HG03520 (cell line): ENCODE measurements around the gene ZNF714.
"Not testable (repeated sequence)": the region's sequence is repeated elsewhere in the genome, so short reads cannot be mapped to it uniquely, and the experiment has no call there.

Experiments used
- ATAC-seq: cut with Tn5 transposase; IDR thresholded peaks from one replicate; pipeline ENCODE4 v1.9.1; 2021; ENCODE audit warnings: mild to moderate bottlenecking, moderate library complexity; ENCODE audit not compliant: unreplicated experiment

The ZNF714 gene

DNA sequence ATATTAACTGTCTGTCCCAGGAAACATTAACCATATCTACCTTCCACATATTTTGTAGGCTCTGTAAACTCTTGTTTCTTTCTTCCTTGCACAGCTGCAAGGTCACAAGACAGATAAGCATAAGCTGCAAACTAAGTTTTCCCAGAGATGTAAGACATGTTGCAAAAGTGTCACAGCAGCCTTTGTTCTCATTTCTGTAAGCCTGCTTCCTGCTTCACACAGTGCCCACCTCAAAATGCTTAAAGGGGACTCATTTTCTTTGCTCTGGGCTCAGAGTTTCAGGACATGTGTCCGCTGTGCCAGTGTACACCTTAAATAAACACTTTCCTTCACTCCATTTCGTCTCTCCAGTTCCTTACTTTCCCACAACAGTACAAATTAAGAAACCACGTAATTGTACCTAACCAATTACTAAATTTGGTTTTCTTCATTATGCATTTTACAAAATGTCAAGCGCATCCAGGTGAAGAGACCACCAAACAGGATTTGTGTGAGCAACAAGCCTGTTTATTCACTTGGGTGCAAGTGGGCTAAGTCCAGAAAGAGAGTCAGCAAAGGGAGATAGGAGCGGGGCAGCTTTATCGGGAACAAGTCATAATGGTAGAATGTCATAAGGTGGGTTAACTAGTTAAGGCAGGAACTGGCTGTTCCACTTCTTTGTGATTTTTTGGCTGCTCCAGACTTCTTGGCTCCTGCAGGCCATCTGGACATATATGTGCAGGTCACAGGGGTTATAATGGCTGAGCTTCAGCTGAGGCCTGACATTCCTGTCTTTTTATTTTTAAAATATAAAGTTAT, 47.1 kb downstream of the ZNF714 start:
- ATAC-seq, result no peak

DNA sequence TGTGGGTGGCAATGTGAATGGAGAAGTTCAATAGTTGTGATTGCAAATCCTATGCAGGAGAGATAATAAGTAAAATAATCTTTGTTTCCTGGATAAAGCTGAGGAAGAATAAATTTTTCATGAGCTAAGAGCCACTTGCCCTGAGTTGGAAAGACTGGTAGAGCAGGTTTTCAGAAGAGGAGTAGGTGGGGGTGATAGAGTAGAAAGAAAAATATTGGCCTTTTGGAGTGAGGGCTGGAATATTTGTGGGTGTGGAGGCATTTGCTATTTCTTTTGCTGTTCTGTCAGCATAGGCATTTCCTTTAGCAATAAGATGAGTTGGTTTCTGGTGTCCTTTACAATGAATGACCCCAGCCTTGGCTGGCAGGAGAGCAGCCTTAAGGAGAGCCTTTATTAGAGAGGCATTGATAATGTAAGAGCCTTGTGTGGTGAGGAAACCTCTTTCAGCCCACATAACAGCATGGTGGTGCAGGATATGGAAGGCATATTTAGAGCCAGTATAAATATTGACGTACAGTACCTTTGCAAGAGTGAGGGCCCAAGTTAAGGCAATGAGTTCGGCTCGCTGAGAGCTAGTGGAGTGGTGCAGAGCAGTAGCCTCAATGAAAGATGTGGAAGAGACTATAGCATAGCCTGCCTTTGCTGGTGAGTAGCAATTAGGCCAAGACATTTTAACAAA, 48.2 kb downstream of the ZNF714 start:
- ATAC-seq, result no peak

DNA sequence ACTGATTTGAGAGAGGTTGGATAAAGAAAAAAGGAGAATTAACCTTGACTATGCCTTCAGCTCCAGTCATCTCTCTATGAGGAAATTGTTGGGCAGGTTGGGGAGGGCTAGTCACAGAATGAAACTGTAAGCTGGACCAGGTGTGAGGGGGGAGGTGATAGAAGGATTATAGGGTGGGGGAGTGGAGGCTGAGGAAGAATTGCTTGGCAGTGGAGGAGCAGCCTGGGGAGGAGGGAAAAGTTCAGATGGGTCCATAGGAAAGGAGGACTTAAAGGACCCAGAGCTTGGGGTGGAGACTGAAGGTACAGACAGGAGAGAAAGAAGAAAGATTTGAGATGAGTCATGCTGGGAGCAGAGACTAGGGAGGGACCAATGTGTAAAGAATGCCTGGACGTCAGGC, 51.6 kb downstream of the ZNF714 start:
- no peak for ATAC-seq

DNA sequence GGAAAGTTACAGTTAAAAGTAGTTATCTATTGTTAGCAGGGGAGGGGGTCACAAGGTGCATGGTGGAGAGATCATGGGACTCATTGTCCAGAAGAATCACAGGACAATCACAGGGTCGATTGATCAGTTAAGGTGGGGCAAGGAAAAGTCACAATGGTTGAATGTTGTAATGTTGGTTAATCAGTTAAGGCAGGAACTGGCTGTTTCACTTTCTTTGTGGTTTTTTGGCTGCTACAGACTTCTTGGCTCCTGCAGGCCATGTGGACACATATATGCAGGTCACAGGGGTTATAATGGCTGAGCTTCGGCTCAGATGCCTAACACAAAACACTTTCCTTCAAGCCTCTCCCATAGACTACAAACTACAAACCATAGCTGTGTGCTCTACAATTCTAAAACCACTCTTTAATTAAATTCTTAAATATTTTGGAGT, 52.9 kb downstream of the ZNF714 start:
- no peak for ATAC-seq

DNA sequence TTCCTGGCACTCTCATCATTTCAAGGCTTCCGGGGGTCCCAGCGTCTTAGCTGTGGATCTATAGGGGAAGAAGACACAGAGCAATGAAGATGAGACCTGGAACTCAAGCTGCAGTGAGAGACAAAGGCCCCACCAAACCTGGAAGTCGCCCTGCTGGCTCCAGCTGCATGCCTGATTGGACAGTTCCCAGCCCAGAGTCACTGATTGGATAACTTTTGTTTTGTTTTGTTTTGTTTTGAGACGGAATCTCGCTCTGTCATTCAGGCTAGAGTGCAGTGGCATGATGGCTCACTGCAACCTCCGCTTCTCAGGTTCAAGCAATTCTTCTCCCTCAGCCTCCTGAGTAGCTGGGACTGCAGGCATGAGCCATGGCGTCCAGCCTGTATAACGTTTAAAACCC, 53.4 kb downstream of the ZNF714 start:
- ATAC-seq, result no peak

DNA sequence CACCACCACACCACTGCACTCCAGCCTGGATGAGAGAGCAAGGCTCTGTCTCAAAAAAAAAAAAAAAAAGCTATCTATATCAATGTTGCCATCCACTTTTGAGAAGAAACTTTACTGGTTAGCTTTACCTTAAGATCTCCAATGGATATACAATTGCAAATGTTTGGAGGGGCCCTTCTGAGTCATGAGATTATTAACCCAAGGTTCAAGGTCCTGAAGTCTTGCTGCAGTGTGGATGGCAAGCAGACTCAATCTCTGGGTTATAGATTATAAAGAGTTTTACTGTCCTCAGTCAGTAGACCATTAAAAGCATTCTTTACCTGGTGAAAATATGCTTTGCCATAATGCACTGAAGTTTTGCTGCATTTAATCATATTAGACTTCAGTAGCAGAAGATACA, 56.1 kb downstream of the ZNF714 start:
- ATAC-seq, result no peak

DNA sequence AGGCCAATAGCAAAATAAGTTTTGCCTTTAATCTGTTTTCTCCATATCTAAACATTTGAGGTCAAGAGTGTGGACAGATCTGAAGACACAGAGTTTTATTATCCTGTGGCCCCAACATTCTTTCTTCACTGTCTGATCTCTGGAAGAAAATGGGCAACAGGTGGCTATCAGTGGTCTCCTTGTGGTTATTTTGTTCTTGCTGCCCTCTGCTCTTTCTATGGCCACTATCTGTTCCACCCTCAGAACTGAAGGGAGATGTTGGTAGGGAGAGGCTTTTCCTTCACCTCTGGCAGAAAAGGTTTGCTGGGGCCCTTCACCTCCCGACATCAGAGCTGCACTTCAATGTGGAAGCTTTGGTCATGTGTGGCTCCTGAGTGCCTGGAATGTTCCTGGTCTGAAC, 59.0 kb downstream of the ZNF714 start:
- ATAC-seq, result not testable (repeated sequence)

DNA sequence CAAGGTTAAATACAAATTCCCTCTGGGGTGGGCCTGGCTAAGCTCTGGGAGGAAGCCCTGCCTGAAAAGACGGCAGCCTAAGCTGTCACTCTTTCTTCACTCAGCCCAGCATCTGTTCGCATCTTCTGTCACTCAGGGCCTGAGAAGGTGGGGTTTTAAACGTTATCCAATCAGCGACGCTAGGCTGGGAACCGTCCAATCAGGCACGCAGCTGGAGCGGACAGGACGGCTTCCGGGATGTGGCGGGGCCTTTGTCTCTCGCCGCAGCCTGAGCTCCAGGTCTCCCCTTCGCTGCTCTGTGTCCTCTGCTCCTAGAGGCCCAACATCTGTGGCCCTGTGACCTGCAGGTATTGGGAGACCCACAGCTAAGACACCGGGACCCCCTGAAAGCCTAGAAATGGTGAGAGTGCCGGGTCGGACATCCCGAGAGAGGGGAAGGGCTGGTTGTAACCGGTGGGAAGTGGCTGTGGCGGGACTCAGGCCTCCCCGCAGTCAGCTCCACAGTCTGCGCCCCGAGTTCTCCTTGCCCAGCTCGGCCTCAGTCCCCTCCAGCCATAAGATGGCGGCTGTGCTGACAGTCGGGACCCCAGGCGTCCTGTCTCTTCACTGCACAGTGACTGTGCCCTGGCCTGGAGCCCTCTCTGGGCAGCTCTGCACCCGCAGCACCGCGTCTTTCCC, 59.9 kb downstream of the ZNF714 start, which contains the start of gene ZNF431:
ZNF431 (plus strand) TSS at position 254 of the 678 bp plus-strand sequence; CDS start at position 398, 144 bp downstream.
- peak; percentile 98 for ATAC-seq

DNA sequence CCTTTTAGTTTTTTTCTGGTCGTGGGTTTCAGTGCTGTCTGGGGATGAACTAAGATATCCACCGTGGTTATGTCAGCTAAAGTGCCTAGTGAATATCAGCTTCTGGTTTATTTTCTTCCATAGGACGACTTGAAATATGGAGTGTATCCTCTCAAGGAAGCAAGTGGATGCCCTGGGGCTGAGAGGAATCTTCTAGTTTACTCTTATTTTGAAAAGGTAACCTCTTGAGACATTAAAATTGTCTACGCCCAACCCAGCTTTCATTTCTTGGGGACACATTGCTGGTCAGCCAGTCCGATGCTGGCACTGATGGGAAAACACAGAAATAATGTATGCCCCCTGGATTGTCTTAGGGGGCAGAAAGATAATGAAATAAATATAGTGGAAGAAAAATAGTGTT, 61.4 kb downstream of the ZNF714 start:
- ATAC-seq, result no peak

DNA sequence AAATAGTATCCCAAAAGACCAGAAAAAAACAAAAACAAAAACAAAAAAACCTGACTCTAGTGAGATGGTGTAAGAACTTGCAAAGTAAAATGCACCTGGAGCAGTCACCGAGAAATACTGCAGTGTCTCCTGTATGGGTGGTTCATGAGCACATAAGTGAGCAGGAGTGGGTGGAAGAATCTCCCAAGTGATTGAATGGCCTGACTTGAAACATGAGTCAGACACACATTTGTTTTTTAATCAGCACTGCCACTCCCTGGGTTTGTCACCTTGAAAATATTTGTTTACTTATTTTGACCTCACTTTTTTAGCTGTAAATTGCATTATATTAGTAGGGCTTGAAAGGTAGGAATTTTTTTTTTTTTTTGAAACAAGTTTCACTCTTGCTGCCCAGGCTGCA, 61.9 kb downstream of the ZNF714 start:
- no peak for ATAC-seq

DNA sequence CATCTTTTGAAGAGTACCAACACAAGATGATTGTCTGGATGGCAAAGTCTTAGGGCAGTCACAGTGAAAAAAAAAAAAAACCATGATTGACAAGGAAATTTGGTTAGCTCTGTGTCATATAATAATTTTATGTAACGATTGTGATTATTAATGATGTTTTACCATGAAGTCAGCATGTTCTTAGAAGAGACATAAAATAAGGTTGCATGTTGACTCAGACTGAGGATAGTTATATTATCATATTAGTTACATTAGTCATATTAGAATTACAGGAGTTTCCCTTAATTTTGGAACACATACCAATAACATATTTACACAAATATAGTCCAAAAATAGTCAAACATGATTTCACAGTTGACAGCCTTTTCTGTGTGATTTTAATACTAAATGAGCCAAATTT, 65.5 kb downstream of the ZNF714 start:
- no peak for ATAC-seq

DNA sequence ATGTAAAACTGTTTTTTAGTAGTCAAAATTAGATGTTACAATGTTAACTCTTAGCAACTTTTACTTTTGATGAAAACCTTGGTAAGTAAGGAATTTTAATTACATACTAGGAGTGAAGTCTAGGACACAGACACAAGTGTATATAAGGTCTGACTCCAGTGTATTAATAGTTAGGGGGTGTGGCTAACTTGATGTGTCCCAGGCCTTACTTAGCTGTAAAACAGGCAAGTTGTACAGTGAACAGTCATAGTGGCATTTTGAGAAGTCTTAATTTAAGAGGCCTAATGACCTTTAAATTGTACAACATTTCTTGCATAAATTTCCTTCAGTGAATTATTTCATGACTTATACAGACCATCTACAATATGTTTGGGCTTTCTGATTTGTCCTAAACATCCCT, 66.7 kb downstream of the ZNF714 start:
- no peak for ATAC-seq

DNA sequence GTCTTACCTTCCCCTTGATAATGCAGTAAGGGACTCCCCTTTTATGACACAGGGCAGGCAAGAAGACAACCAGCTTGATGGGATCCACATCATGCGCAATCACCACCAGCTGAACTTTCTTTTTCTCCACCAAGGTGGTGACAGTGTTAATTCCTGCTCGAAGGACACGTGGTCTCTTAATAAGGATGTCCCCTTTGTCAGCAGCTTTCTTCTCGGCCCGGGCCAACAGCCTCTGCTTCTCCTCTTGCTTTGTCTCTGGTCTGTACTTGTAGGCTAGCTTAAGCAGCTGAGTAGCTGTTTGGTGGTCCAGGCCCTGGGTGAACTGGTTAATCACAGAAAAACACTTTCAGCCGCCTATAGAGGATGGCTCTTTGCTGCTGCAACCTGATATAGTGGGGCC, 67.9 kb downstream of the ZNF714 start:
- ATAC-seq, result no peak

DNA sequence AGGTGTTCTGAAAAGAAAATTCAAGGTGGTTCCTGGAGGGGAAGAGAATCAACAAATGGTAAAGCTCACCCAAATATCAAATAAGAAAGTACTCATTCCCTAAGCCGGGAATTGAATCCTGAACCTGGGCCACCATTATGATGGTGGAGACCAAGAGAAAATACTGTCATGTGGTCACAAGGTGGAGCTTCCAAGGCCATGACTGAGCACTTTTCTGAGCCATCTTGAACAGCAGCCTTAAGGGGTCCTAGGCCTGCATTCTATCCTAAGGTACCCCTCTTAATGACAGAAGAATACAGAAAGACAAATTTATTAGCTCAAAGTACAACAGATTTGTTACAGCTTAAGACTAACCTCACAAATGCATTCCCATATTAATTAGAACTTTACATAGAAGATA, 69.5 kb downstream of the ZNF714 start:
- ATAC-seq, result no peak

DNA sequence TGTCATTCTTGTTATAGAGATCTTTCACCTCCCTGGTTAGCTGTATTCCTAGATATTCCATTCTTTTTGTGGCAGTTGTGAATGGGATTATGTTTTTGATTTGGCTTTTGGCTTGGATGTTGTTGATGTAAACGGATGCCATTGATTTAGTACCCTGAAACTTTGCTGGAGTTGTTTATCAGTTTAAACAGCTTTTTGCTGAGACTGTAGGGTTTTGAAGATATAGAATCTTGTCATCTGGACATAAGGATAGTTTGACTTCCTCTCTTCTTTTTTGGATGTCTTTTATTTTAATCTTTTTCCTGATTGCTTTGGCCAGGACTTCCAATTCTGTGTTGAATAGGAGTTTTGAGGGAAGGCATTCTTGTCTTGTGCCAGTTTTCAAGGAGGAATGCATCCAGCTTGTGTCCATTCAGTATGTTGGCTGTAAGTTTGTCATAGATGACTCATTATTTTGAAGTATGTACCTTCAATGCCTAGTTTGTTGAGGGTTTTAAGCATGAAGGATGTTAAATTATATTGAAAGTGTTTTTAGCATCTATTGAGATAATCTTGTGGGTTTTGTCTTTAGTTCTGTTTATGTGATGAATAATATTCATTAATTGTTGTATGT, 76.6 kb downstream of the ZNF714 start:
- no peak for ATAC-seq

DNA sequence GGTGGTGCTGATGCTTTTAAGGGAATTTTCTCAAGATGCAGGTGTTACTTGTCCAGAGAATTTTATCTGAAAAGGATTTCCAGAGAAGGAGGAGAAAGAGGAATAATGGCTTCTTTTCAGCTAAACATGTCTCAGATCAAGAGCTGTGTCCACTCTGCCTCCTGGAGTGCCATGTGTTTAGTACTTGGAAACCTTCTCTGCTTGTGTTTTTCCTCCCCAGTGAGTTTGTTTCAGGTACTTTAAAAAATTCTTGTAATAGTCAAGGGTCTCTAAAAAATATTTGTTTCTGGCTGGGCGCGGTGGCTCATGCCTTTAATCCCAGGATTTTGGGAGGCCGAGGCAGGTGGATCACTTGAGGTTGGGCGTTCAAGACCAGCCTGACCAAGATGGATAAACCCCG, 82.5 kb downstream of the ZNF714 start:
- no peak for ATAC-seq

DNA sequence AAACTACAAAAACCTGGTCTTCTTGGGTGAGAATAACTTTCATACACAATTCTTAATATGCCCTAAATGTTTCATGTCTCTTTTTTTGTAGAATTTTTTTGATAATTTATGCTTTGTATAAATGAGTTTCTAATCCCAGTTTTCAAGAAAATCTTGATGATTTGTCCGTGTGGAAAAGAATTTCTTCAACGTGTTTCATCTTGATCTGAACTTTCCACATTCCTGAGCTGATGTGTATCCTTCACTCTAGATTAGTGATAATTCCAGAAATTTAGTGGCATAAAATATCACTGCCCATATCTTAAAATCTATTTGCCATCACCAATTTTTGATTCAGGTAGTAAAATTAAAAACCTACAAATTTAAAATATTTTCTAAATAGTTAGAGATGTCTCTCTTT, 84.4 kb downstream of the ZNF714 start:
- no peak for ATAC-seq
